Heart right ventricle (tissue), 16 donors: ENCODE measurements around the gene BCORL1. TPM values are rescaled to one million over a fixed set of nuclear protein-coding genes. Genes with fewer than 3 reads are reported as not detected.

Source experiments
- ATAC-seq, 8 donors: fragments of 200-7000 bp; cut with Tn5 transposase; one replicate each; pipeline ENCODE4 v1.9.1; 2020; ENCODE audit warnings: mild to moderate bottlenecking in 8 of 8, moderate library complexity in 8 of 8, moderate number of reproducible peaks in 1 of 8
- DNase-seq, 2 donors: peaks; one replicate each; pipeline ENCODE4 v3.0.0-alpha.2; 2020
- H3K27ac ChIP-seq, 10 donors: fragments of 200-600 bp; sonication (generic) in 2 of 10; one replicate each; pipeline versions ENCODE4 v1.5.0 to v1.8.0; 2020 to 2022; ENCODE audit warnings: mild to moderate bottlenecking in 3 of 10
- H3K27me3 ChIP-seq, 7 donors: fragments of 200-600 bp; one replicate each; pipeline ENCODE4 v1.8.0; 2021 to 2022; ENCODE audit warnings: mild to moderate bottlenecking in 2 of 7
- H3K36me3 ChIP-seq, 9 donors: fragments of 200-600 bp; sonication (generic) in 1 of 9; one replicate each; pipeline versions ENCODE4 v1.5.0 to v1.8.0; 2020 to 2022; ENCODE audit warnings: mild to moderate bottlenecking in 2 of 9
- H3K4me1 ChIP-seq, 9 donors: fragments of 200-600 bp; sonication (generic) in 1 of 9; one replicate each; pipeline versions ENCODE4 v1.5.0 to v1.8.0; 2020 to 2022; ENCODE audit warnings: mild to moderate bottlenecking in 4 of 9
- H3K4me3 ChIP-seq, 10 donors: fragments of 200-600 bp; sonication (generic) in 2 of 10; one replicate each; pipeline versions ENCODE4 v1.5.0 to v1.8.0; 2020 to 2022; ENCODE audit warnings: mild to moderate bottlenecking in 7 of 10, moderate library complexity in 2 of 10
- H3K9me3 ChIP-seq, 11 donors: fragments of 200-600 bp in 10 of 11; sonication (generic) in 2 of 11; one replicate each; pipeline versions ENCODE4 v1.5.0 to v1.8.0; 2013 to 2022; ENCODE audit warnings: mild to moderate bottlenecking in 2 of 11, control low read depth in 1 of 11, moderate library complexity in 1 of 11
- CTCF ChIP-seq, 9 donors: fragments of 200-600 bp; sonication (generic) in 2 of 9; IDR thresholded peaks; one replicate each; pipeline versions ENCODE4 v1.5.0 to v1.8.0; 2021 to 2022; ENCODE audit warnings: antibody characterized with exemption in 9 of 9, mild to moderate bottlenecking in 5 of 9, moderate library complexity in 1 of 9
- WGBS, 2 donors: extraction: QIAGEN DNeasy Blood & Tissue Kit; methylation state at CpG; one replicate each; pipeline ENCODE4 v1.1.7; 2013; ENCODE audit warnings: inconsistent platforms in 1 of 2; 5-methylcytosine and 5-hydroxymethylcytosine counted together
- intact Hi-C, 10 donors: fragments of 100-400 bp; cut with DNase I; formaldehyde crosslinking; loops; one replicate each; pipeline versions ENCODE4 v1.11.1 to v1.14.2; 2022
- polyA plus RNA-seq, 2 donors: library from polyadenylated mRNA; stranded (reverse); fragments of 200-250 nt; gene quantifications; one replicate each; pipeline ENCODE4 v1.2.3, GENCODE V29; 2013
- total RNA-seq, 10 donors: library from RNA; stranded (reverse); fragmentation: NEBNext Ultra II Directional in 3 of 10; extraction: Animal tissue kit (Norgen Biotek cat#: 25700) in 3 of 10; gene quantifications; one replicate each; pipeline versions ENCODE4 v1.2.1 to v1.2.4, GENCODE V29; 2021 to 2023
- donor health status: Arrhythmogenic right ventricular cardiomyopathy.
- donor health status: ischemic (EF 13 %, LVEDD 7.1; RV severe dilation, severe dysfunction).
- donor health status: healthy with polysubstance abuse.
- donor health status: DM: no; HTN: yes; CAD: no.
- donor health status: DM: no; HTN: no; CAD: no.
- donor health status: ischemic (EF 25% LVEDD 6.9; RV normal size, moderate dysfunction).
- donor health status: ischemic (EF 25% LVEDD 5.7; RV mildly dilated, moderate dysfunction).
- donor health status: healthy.
- donor health status: DM: yes; HTN: yes; CAD: no.
- donor health status: Ischemic cardiomyopathy.
- donor health status: ischemic (EF 35%, LVEDD 5.7; RV mildly dilated, moderate dysfunction).
- donor health status: nonischemic (EF 11% LVEDD 7.7; RV severe dilation, severe dysfunction).
- donor health status: DM: yes; HTN: yes; CAD: no.
- donor health status: PGD.
- donor health status: ischemic (EF 29% LVEDD 5.4; RV normal size, mild dysfunction).
- donor health status: nonischemic (EF 23%, LVEDD 6.1; RV moderate dilation, normal function).

The BCORL1 gene
- total and polyA plus RNA-seq, 12 donors, result 2.1 to 12.8 (median 7.8) TPM

DNA sequence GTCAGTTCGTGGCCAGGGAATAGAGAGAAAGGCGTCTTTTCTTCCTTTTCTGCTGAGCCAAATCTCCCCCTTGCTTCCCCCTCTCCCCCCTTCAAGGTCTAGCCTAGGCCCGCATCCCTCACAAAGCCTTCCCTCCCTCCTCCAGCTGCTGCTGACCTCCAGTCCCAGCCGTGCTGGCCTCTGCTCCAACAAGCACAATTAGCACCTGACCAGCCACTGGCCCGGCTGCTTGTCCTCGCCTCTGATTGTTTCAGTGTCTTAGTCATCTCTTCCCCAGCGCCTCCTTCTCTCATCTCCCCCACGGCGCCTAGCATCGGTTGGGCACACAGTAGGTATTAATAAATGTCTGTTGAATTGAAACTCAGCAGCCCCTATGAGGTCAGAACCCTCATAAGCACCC is 123.6 kb downstream of the BCORL1 start:
- DNase-seq (no peak), ATAC-seq (peak in 1 of 8 donors; percentile 9)
- Histone ChIP-seq H3K36me3 (no peaks in the 10 kb centered on the region), H3K9me3 (no peaks in the 10 kb centered on the region), H3K27me3 (no peaks in the 10 kb centered on the region), H3K27ac (peak overlapping the region in 3 of 10 donors; percentile 9 to 67 (median 12)), H3K4me1 (peaks cover 0 to 42% (median 8%) of the 10 kb centered on the region in 9 donors), H3K4me3 (no peak overlapping the region)
- TF ChIP-seq CTCF (IDR thresholded peaks at IDR 0.05), result no peak
- WGBS, 2 donors, result 48 to 65% methylated on average over 5 to 10 of the region's 10 CpGs
- intact Hi-C loops, result no loop called here

Other genes with a start within 250 kb of the BCORL1 start
- 1 to 10 TPM in 1 of 10 donors, under 1 TPM in 9; 0.18 to 2.2 (median 0.52) TPM for gene XPNPEP2, start 243.7 kb upstream of the BCORL1 start, total RNA-seq
- gene XPNPEP2, start 243.7 kb upstream of the BCORL1 start, polyA plus RNA-seq, result under 1 TPM; 0.22 to 0.99 TPM
- 10 to 100 TPM in 1 of 10 donors, 1 to 10 TPM in 6, under 1 TPM in 3; 0.57 to 15.3 (median 2.3) TPM for gene SASH3, start 202.7 kb upstream of the BCORL1 start, total RNA-seq
- 1 to 10 TPM in 1 of 2 donors, under 1 TPM in 1; 0.88 to 1.9 TPM for gene SASH3, start 202.7 kb upstream of the BCORL1 start, polyA plus RNA-seq
- 10 to 100 TPM in 7 of 10 donors, 1 to 10 TPM in 3; 8.3 to 22.8 (median 11.4) TPM for gene ZDHHC9, start 138.7 kb upstream of the BCORL1 start, total RNA-seq
- gene ZDHHC9, start 138.7 kb upstream of the BCORL1 start, polyA plus RNA-seq, result 10 to 100 TPM in 1 of 2 donors, 1 to 10 TPM in 1; 4.2 to 20.0 TPM
- gene UTP14A, start 76.5 kb upstream of the BCORL1 start, total RNA-seq, result 10 to 100 TPM in 2 of 10 donors, 1 to 10 TPM in 8; 7.4 to 12.6 (median 9.6) TPM
- 10 to 100 TPM in 1 of 2 donors, 1 to 10 TPM in 1; 6.7 to 10.2 TPM for gene UTP14A, start 76.5 kb upstream of the BCORL1 start, polyA plus RNA-seq
- 1 to 10 TPM; 1.8 to 8.6 (median 2.7) TPM for gene ELF4, start 127.9 kb downstream of the BCORL1 start, total RNA-seq
- gene ELF4, start 127.9 kb downstream of the BCORL1 start, polyA plus RNA-seq, result 1 to 10 TPM; 1.8 to 4.1 TPM
- gene AIFM1, start 183.2 kb downstream of the BCORL1 start, total RNA-seq, result 100 to 1,000 TPM in 9 of 10 donors, 10 to 100 TPM in 1; 93.8 to 165 (median 142) TPM
- 100 to 1,000 TPM in 1 of 2 donors, 10 to 100 TPM in 1; 99.4 to 114 TPM for gene AIFM1, start 183.2 kb downstream of the BCORL1 start, polyA plus RNA-seq
- 1 to 10 TPM in 8 of 10 donors, under 1 TPM in 2; 0.32 to 4.6 (median 1.6) TPM for gene RAB33A, start 189.3 kb downstream of the BCORL1 start, total RNA-seq
- gene RAB33A, start 189.3 kb downstream of the BCORL1 start, polyA plus RNA-seq, result 1 to 10 TPM in 1 of 2 donors, under 1 TPM in 1; 0.22 to 3.6 TPM